Progenitor cell of endocrine pancreas (in vitro differentiated cells): ENCODE data around the gene ROR2. TPM values are rescaled to one million over a fixed set of nuclear protein-coding genes. Genes with fewer than 3 reads are reported as not detected.
A peak's percentile ranks its signal among the peaks of the same experiment; 100 is the strongest.
"Not testable (repeated sequence)": the region's sequence is repeated elsewhere in the genome, so short reads cannot be mapped to it uniquely, and the experiment has no call there.

Experiments used
- DNase-seq: peaks from one replicate; pipeline ENCODE4 v3.0.0; 2021; ENCODE audit warnings: low spot score; ENCODE audit not compliant: unreplicated experiment
- H3K27ac Mint-ChIP-seq: 2 replicates; pipeline ENCODE4 v1.8.0; 2021; ENCODE audit warnings: mild to moderate bottlenecking, moderate library complexity, mixed read lengths
- H3K27me3 Mint-ChIP-seq: 2 replicates; pipeline ENCODE4 v1.8.0; 2021; ENCODE audit warnings: mixed read lengths
- H3K36me3 Mint-ChIP-seq: 2 replicates; pipeline ENCODE4 v1.8.0; 2022; ENCODE audit warnings: mixed read lengths; ENCODE audit not compliant: insufficient read depth
- H3K4me1 Mint-ChIP-seq: 2 replicates; pipeline ENCODE4 v1.8.0; 2021; ENCODE audit warnings: low read depth, mixed read lengths
- H3K4me3 Mint-ChIP-seq: 2 replicates; pipeline ENCODE4 v1.8.0; 2021; ENCODE audit warnings: low read depth, mild to moderate bottlenecking, moderate library complexity, mixed read lengths
- H3K9me3 Mint-ChIP-seq: 2 replicates; pipeline ENCODE4 v1.8.0; 2021; ENCODE audit warnings: low read depth, mixed read lengths
- total RNA-seq: library from RNA; stranded (reverse); gene quantifications from 2 replicates; pipeline ENCODE4 v1.2.1, GENCODE V29; 2021
- TF ChIP-seq, protein P1 (sequence below): fragments of 200-600 bp; sonication (generic); IDR thresholded peaks from one replicate; pipeline ENCODE4 v1.5.0; 2021; ENCODE audit warnings: antibody characterized with exemption, mild to moderate bottlenecking; ENCODE audit not compliant: unreplicated experiment

ROR2 gene
- total RNA-seq, 1 donor from 2014 or later = 23.6 TPM

DNA sequence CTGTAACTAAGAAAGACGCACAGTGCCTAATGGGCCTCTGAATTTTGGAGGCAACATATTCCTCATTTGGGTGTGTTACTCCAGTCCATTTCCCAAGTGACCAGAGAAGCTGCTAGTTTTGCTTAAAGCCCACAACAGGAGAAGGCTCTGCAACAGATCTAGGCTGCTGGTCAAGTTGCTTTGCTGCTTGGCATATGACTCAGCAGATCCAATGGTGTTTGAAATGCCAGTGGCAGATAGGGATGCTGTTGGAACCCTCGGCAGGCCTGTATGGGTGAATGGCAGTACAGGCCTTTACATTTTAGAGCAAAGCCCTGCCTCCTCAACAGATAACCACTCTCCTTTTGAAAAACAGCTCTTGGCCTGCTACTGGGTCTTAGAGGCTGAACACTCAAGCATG lies 36.2 kb upstream of the ROR2 start:
- Mint-ChIP-seq H3K4me3 (no peak overlapping the region), H3K9me3 (peaks cover 3% of the 10 kb centered on the region), H3K27ac (no peak overlapping the region), H3K27me3 (peaks cover 56% of the 10 kb centered on the region), H3K4me1 (no peaks in the 10 kb centered on the region), H3K36me3 (no peaks in the 10 kb centered on the region)
- TF ChIP-seq, protein P1, sequence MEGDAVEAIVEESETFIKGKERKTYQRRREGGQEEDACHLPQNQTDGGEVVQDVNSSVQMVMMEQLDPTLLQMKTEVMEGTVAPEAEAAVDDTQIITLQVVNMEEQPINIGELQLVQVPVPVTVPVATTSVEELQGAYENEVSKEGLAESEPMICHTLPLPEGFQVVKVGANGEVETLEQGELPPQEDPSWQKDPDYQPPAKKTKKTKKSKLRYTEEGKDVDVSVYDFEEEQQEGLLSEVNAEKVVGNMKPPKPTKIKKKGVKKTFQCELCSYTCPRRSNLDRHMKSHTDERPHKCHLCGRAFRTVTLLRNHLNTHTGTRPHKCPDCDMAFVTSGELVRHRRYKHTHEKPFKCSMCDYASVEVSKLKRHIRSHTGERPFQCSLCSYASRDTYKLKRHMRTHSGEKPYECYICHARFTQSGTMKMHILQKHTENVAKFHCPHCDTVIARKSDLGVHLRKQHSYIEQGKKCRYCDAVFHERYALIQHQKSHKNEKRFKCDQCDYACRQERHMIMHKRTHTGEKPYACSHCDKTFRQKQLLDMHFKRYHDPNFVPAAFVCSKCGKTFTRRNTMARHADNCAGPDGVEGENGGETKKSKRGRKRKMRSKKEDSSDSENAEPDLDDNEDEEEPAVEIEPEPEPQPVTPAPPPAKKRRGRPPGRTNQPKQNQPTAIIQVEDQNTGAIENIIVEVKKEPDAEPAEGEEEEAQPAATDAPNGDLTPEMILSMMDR = no peak
- no peak for DNase-seq

DNA sequence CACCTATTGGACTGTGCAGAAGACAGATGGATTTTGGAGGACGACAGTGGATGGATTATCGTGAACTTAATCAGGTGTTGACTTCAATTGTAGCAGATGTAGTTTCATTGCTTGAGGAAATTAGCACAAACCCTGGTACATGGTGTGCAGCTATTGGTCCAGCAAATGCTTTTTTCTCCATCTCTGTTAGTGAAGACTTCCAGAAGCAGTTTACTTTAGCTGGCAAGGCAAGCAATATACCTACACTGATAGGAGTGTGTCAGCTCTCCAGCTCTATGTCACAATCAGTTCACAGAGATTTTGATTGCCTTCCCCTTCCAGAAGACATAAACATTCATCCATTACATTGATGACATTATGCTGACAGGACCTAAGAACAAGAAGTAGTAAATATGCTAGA lies 35.7 kb upstream of the ROR2 start:
- Mint-ChIP-seq H3K36me3 (no peaks in the 10 kb centered on the region), H3K27me3 (peaks cover 52% of the 10 kb centered on the region), H3K4me1 (no peaks in the 10 kb centered on the region), H3K9me3 (peaks cover 3% of the 10 kb centered on the region), H3K27ac (no peak overlapping the region), H3K4me3 (no peak overlapping the region)
- no peak for DNase-seq
- TF ChIP-seq, protein P1 = no peak

DNA sequence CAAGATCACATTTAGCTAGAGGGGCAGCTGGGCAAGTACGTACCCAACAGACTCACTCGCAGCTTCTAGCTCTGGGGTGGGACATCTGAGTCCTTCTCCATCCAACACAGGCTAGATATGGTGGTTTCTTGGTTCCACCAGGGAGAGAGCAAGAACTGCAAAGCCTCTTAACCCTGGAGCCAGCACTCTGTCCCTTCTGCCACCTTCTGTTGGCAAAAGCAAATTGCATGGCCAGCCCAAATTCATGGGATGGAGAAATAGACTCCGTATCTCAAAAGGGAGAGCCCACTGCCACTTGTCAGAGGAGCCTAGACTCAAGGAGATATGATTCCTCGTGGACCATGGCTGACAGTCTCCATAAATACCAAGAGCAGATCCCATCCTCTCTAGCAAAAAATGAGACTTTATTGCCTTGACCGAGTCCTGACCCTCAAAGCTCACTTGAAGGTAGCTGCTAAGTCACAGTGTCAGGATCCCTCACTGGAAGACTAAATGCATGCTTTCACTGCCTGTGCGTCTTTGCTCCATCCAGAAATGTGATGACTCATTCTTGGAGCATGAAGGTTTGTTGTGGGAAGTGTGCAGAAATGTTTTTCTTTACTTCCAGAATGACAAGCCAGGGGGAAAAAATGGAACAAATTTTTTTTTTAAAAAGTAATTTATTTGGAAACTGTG lies 28.8 kb upstream of the ROR2 start:
- TF ChIP-seq, protein P1 = peak; percentile 65
- no peaks in the 10 kb centered on the region for H3K9me3 Mint-ChIP-seq
- no peaks in the 10 kb centered on the region for H3K36me3 Mint-ChIP-seq
- peaks cover 15% of the 10 kb centered on the region for H3K27me3 Mint-ChIP-seq
- peaks cover 1% of the 10 kb centered on the region for H3K4me1 Mint-ChIP-seq
- H3K4me3 Mint-ChIP-seq = no peak overlapping the region
- DNase-seq = no peak
- no peak overlapping the region for H3K27ac Mint-ChIP-seq

DNA sequence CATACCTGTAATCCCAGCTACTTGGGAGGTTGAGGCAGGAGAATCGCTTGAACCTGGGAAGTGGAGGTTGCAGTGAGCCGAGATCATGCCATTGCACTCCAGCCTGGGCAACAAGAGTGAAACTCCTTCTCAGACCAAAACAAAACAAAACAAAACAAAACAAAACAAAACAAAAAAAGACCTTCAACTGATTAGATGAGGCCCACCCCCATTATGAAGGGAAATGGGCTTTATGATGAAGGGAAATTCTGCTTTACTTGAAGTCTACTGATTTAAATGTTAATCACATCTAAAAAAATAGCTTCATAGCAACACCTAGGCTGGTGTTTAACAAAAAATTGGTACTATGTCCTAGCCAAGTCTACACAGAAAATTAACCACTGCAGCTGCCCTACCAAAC lies 25.2 kb upstream of the ROR2 start:
- H3K9me3 Mint-ChIP-seq, DNase-seq: not testable (repeated sequence)
- H3K27me3 Mint-ChIP-seq = peaks cover 30% of the 10 kb centered on the region

DNA sequence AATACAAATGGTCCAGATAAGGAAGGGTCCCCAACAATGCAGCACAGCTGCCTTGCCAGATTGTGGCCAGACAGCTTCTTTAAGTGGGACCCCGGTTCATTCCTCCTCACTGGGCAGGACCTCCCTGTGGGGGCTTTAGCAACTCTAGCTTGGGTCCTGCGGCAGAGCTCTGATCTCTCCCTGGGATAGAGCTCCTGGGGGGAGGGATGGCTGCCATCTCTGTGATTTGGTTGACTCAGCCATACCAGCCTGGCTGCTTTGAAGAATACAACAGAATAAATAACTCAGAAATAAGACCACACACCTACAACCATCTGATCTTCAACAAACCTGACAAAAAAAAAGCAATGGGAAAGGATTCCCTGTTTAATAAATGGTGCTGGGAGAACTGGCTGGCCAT lies 22.7 kb upstream of the ROR2 start:
- TF ChIP-seq, protein P1 = no peak
- peaks cover 31% of the 10 kb centered on the region for H3K27me3 Mint-ChIP-seq
- no peak for DNase-seq
- H3K27ac Mint-ChIP-seq = no peak overlapping the region
- no peaks in the 10 kb centered on the region for H3K4me1 Mint-ChIP-seq
- no peaks in the 10 kb centered on the region for H3K9me3 Mint-ChIP-seq
- no peaks in the 10 kb centered on the region for H3K36me3 Mint-ChIP-seq
- H3K4me3 Mint-ChIP-seq = no peak overlapping the region

More for the DNA sequence above, 25.2 kb upstream of the ROR2 start:
- not testable (repeated sequence) for H3K27ac Mint-ChIP-seq, H3K4me3 Mint-ChIP-seq, H3K36me3 Mint-ChIP-seq, H3K4me1 Mint-ChIP-seq

DNA sequence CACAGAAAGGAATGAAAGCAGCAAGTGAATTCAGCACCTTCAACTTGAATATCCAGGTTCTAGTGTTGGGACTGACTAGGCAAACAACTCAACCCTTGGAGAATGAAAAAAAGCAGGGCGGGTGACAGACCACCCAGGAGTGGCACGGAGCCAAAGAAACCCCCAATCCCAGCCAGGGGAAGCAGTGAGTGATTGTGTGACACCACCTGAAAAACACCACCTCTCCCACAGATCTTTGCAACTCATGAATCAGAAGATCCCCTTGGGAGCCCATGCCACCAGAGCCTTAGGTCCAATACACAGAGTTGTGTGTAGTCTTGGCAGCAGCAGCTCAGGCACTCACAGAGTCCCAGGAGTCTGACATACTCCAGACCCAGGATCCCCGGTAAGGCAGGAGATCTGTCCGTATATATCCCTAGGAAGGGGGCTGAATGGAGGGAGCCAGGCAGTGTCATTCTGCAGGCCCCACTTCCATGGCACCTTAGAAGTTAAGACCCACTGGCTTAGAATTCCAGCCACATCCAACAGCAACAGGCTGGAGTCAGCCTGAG lies 22.1 kb upstream of the ROR2 start:
- Mint-ChIP-seq H3K27me3 (peaks cover 33% of the 10 kb centered on the region), H3K36me3 (no peaks in the 10 kb centered on the region), H3K4me1 (no peaks in the 10 kb centered on the region), H3K9me3 (no peaks in the 10 kb centered on the region), H3K4me3 (no peak overlapping the region), H3K27ac (no peak overlapping the region)
- no peak for DNase-seq
- TF ChIP-seq, protein P1 = no peak
